ENCODE data around the gene PLCB1. TPM values are rescaled to one million over a fixed set of nuclear protein-coding genes. Genes with fewer than 3 reads are reported as not detected.

The PLCB1 gene
- total RNA-seq, 2 experiments from 2014 or later, result 6.1 to 6.2 TPM

- Mint-ChIP-seq H3K4me1 (peaks cover 3% of the 10 kb centered on the region), H3K27ac (no peak overlapping the region), H3K9me3 (no peaks in the 10 kb centered on the region), H3K27me3 (no peaks in the 10 kb centered on the region), H3K36me3 (no peaks in the 10 kb centered on the region), H3K4me3 (no peak overlapping the region)
- POLR2A ChIA-PET, result no interaction called here
- ATAC-seq (ENCODE audit: low read depth) (no peak), DNase-seq (no peak)
Measured at GRCh38 chr20:8390500-8390899, 258.4 kb downstream of the PLCB1 start.

GRCh38 chr20:8393381-8393780 lies 261.3 kb downstream of the PLCB1 start:
- DNase-seq (no peak), ATAC-seq (ENCODE audit: low read depth) (no peak)
- no peaks in the 10 kb centered on the region for H3K9me3 Mint-ChIP-seq
- peaks cover 3% of the 10 kb centered on the region for H3K4me1 Mint-ChIP-seq
- H3K27me3 Mint-ChIP-seq, result peaks cover 7% of the 10 kb centered on the region
- no peaks in the 10 kb centered on the region for H3K36me3 Mint-ChIP-seq
- H3K4me3 Mint-ChIP-seq, result no peak overlapping the region
- no peak overlapping the region for H3K27ac Mint-ChIP-seq
- POLR2A ChIA-PET, result no interaction called here

GRCh38 chr20:8394308-8394945 lies 262.4 kb downstream of the PLCB1 start:
- POLR2A ChIA-PET, result no interaction called here
- peaks cover 3% of the 10 kb centered on the region for H3K4me1 Mint-ChIP-seq
- no peaks in the 10 kb centered on the region for H3K36me3 Mint-ChIP-seq
- H3K27ac Mint-ChIP-seq, result no peak overlapping the region
- H3K9me3 Mint-ChIP-seq, result no peaks in the 10 kb centered on the region
- peaks cover 7% of the 10 kb centered on the region for H3K27me3 Mint-ChIP-seq
- DNase-seq (no peak), ATAC-seq (ENCODE audit: low read depth) (peak; percentile 52)
- no peak overlapping the region for H3K4me3 Mint-ChIP-seq

- Mint-ChIP-seq H3K36me3 (no peaks in the 10 kb centered on the region), H3K27ac (no peak overlapping the region), H3K4me1 (peaks cover 7% of the 10 kb centered on the region), H3K27me3 (peaks cover 7% of the 10 kb centered on the region), H3K9me3 (no peaks in the 10 kb centered on the region), H3K4me3 (no peak overlapping the region)
- DNase-seq (no peak), ATAC-seq (ENCODE audit: low read depth) (no peak)
- POLR2A ChIA-PET, result no interaction called here
Measured at GRCh38 chr20:8395956-8396355, 263.9 kb downstream of the PLCB1 start.

GRCh38 chr20:8398263-8399051 lies 266.4 kb downstream of the PLCB1 start:
- POLR2A ChIA-PET, result interaction anchor here (0.6 kb wide), 1 partner anchor 14 kb away, joined by 3 read pairs; no protein-coding TSS in a partner anchor
- no peaks in the 10 kb centered on the region for H3K9me3 Mint-ChIP-seq
- no peak overlapping the region for H3K4me3 Mint-ChIP-seq
- H3K27ac Mint-ChIP-seq, result no peak overlapping the region
- no peaks in the 10 kb centered on the region for H3K36me3 Mint-ChIP-seq
- H3K4me1 Mint-ChIP-seq, result peaks cover 7% of the 10 kb centered on the region
- peaks cover 7% of the 10 kb centered on the region for H3K27me3 Mint-ChIP-seq
- DNase-seq (no peak), ATAC-seq (ENCODE audit: low read depth) (no peak)

DNA sequence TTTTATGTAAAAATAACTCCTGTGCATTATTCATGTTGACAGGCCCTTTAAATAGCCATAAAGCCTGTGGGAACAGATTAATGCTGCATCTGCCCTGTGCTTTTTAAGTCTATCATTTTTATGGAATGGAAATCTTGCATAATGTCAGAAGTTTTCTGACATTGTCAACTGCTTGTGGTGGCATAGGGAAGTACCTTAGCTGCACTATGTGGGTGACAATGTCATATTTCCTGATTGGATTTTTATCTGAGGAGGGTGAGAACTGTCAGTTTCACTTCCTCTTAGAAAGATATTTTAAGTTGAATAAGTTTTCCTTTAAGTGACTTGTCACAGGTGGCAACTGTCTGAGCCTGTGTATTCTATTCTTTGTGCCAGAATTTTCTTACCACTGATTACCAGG lies 267.9 kb downstream of the PLCB1 start:
- no peak overlapping the region for H3K27ac Mint-ChIP-seq
- no peak for DNase-seq
- ATAC-seq (ENCODE audit: low read depth), result peak; percentile 47
- peaks cover 7% of the 10 kb centered on the region for H3K27me3 Mint-ChIP-seq
- H3K4me1 Mint-ChIP-seq, result peaks cover 4% of the 10 kb centered on the region
- POLR2A ChIA-PET, result no interaction called here
- H3K9me3 Mint-ChIP-seq, result no peaks in the 10 kb centered on the region
- no peak overlapping the region for H3K4me3 Mint-ChIP-seq
- H3K36me3 Mint-ChIP-seq, result no peaks in the 10 kb centered on the region

DNA sequence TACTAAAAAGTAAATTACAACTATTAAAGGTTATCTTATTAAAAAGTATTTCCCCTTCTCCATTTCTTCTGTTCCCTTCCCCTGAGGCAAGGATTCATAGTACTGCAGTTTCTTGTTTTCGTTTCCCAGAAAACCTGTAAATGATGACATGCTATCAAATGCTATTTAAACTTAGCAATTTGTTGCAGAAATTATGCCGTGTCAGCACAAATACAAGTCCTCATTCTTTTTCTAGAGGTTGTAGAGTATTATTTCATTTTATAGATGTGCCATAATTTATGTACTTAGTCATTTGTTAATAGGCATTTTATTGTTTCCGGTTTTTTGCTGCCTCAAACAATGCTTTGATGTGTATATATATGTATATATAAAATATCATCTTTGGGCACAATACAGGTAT lies 268.4 kb downstream of the PLCB1 start:
- H3K4me3 Mint-ChIP-seq, result no peak overlapping the region
- H3K9me3 Mint-ChIP-seq, result no peaks in the 10 kb centered on the region
- POLR2A ChIA-PET, result no interaction called here
- no peaks in the 10 kb centered on the region for H3K36me3 Mint-ChIP-seq
- DNase-seq (no peak), ATAC-seq (ENCODE audit: low read depth) (no peak)
- H3K27ac Mint-ChIP-seq, result no peak overlapping the region
- peaks cover 7% of the 10 kb centered on the region for H3K27me3 Mint-ChIP-seq
- peaks cover 4% of the 10 kb centered on the region for H3K4me1 Mint-ChIP-seq

- ATAC-seq (ENCODE audit: low read depth) (no peak), DNase-seq (no peak)
- POLR2A ChIA-PET, result no interaction called here
- H3K36me3 Mint-ChIP-seq, result no peaks in the 10 kb centered on the region
- H3K4me3 Mint-ChIP-seq, result no peak overlapping the region
- H3K4me1 Mint-ChIP-seq, result peaks cover 4% of the 10 kb centered on the region
- peaks cover 2% of the 10 kb centered on the region for H3K27me3 Mint-ChIP-seq
- no peak overlapping the region for H3K27ac Mint-ChIP-seq
- no peaks in the 10 kb centered on the region for H3K9me3 Mint-ChIP-seq
Measured at GRCh38 chr20:8401556-8401955, 269.5 kb downstream of the PLCB1 start.

- no peaks in the 10 kb centered on the region for H3K27me3 Mint-ChIP-seq
- ATAC-seq (ENCODE audit: low read depth) (no peak), DNase-seq (no peak)
- POLR2A ChIA-PET, result no interaction called here
- H3K36me3 Mint-ChIP-seq, result no peaks in the 10 kb centered on the region
- H3K4me1 Mint-ChIP-seq, result peaks cover 4% of the 10 kb centered on the region
- no peak overlapping the region for H3K27ac Mint-ChIP-seq
- no peaks in the 10 kb centered on the region for H3K9me3 Mint-ChIP-seq
- H3K4me3 Mint-ChIP-seq, result no peak overlapping the region
Measured at GRCh38 chr20:8402798-8403197, 270.7 kb downstream of the PLCB1 start.

DNA sequence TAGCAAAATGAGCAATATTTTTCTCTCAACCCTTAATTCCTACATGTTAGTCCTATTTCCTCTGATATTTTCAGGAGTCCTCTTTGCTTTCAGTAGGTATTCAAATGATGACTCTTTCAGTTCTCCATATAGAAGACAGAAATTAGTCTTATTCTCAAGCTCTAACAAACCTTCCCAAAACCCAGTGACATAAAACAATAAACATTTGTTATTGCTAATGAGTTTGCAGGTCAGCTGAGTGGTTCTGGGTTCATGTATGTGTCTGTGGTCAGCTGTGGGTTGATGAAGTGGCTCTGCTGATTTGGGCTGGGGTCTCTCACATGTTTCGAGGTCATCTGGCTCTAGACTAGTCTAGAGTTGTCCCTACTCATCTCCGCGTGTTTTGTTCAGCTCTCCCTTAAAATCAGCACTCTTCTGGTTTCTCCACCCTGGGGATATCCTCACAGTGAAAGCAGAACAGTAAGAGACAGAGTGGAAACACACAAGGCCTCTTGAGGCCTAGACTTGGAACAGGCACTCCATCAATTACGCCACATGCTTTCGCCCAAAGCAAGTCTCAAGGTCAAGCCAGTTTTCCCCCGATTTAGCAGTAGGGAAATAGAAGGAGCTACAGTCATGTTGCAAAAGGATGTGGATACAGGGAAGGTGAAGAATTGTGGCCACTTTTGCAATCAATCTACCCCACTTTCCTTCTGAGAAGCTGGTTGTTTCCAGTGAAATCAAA lies 273.0 kb downstream of the PLCB1 start:
- no peaks in the 10 kb centered on the region for H3K9me3 Mint-ChIP-seq
- H3K4me3 Mint-ChIP-seq, result no peak overlapping the region
- no peaks in the 10 kb centered on the region for H3K4me1 Mint-ChIP-seq
- POLR2A ChIA-PET, result no interaction called here
- no peak for ATAC-seq (ENCODE audit: low read depth)
- no peaks in the 10 kb centered on the region for H3K36me3 Mint-ChIP-seq
- no peak for DNase-seq
- H3K27ac Mint-ChIP-seq, result no peak overlapping the region
- H3K27me3 Mint-ChIP-seq, result no peaks in the 10 kb centered on the region

DNA sequence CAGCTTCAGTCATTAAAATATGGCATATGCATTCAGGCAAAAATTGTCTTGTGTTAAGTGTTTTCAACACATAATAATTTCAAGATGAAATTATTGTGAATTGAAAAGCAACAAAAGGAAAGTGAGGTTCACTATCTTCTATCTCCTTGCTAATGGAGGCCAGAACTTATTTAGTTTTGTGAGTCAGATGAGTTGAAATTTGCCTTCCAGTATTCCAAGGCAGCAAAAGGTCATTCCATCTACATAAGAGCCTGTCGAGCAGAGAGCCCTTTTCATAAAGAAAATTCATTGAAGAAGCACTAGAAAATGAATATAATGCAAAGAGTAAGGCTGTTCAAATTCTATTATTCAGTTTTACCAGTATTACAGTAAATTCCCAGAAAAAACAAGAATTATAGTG lies 274.3 kb downstream of the PLCB1 start:
- DNase-seq (no peak), ATAC-seq (ENCODE audit: low read depth) (no peak)
- H3K4me3 Mint-ChIP-seq, result no peak overlapping the region
- H3K4me1 Mint-ChIP-seq, result no peaks in the 10 kb centered on the region
- no peaks in the 10 kb centered on the region for H3K36me3 Mint-ChIP-seq
- POLR2A ChIA-PET, result no interaction called here
- H3K27ac Mint-ChIP-seq, result no peak overlapping the region
- no peaks in the 10 kb centered on the region for H3K9me3 Mint-ChIP-seq
- no peaks in the 10 kb centered on the region for H3K27me3 Mint-ChIP-seq

DNA sequence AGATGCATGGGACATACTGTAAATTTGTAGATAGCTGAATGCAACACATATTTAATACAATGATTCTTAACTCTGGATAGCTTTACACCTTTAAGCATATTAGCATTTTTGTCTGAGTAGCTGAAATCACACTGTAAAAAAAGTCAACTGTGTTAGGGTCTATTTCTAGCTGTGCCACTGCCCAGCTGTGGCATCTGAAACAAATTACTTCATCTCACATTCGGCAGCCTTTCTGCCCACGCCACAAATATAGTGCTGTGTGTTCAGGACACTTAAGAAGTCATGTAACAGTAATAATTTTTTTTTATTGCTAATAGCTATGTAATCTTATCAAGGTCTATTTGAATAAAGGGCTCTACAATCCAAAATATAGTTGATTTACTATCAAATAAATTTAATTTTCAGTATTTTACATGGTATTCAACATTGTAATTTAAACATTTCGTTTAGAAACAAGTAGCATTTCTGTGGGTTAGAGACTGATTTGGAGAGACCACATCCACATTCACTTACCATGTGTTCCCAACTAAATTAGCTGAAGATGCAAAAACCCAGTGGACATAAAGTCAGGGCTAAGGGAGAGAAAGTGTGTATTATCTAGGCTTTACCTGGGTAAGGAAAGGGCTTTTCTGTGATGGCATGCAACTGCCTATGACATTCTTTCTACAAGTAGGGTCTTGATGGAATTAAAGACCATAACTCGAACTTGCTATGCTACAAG lies 276.7 kb downstream of the PLCB1 start:
- Mint-ChIP-seq H3K36me3 (no peaks in the 10 kb centered on the region), H3K27ac (no peak overlapping the region), H3K9me3 (no peaks in the 10 kb centered on the region), H3K4me1 (no peaks in the 10 kb centered on the region), H3K27me3 (peaks cover under 1% of the 10 kb centered on the region), H3K4me3 (no peak overlapping the region)
- ATAC-seq (ENCODE audit: low read depth), result no peak
- no peak for DNase-seq
- POLR2A ChIA-PET, result no interaction called here

DNA sequence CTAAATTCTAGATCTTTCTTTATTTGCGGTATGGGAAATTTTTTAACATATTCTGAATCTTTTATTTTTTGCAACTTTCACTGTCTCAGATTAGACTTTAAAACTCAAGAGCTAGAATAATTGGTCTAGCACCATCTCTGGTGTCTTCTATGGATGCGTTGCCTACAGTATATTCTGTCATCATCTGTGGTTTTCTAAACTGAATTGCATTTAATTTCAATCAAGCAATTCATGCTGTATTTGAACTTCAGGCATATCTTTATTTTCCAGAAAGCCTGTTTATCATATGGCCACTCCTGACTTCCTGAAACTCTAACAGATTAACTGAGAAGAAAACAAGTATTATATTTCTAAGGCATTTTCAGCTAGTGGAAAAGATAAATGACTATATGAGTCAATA lies 281.6 kb downstream of the PLCB1 start:
- Mint-ChIP-seq H3K9me3 (no peaks in the 10 kb centered on the region), H3K4me1 (no peaks in the 10 kb centered on the region), H3K27ac (no peak overlapping the region), H3K27me3 (peaks cover 4% of the 10 kb centered on the region), H3K4me3 (no peak overlapping the region), H3K36me3 (no peaks in the 10 kb centered on the region)
- POLR2A ChIA-PET, result no interaction called here
- ATAC-seq (ENCODE audit: low read depth) (no peak), DNase-seq (no peak)

Measured in activated naive CD8-positive, alpha-beta T cell treated with anti-CD3 and anti-CD28 coated beads, Interleukin-2, amount 10 ng/mL, durations not matched to agents 7 days and 5 days (primary cell).